Stimulated activated CD8-positive, alpha-beta memory T cell treated with anti-CD3 and anti-CD28 coated beads, Interleukin-12 subunit alpha, Interleukin-12 subunit beta, amount 100 ng/mL, for 1 hour (primary cell): ENCODE measurements around the gene SOWAHC.
A peak's percentile ranks its signal among the peaks of the same experiment; 100 is the strongest.
"Not testable (repeated sequence)": the region's sequence is repeated elsewhere in the genome, so short reads cannot be mapped to it uniquely, and the experiment has no call there.

ENCODE experiments used
- DNase-seq: peaks from one replicate; pipeline ENCODE4 v3.0.0-alpha.2; 2020; ENCODE audit warnings: low read depth

Gene SOWAHC

GRCh38 chr2:109613922-109614714 is at the start of gene SOWAHC, which contains the start of gene SEPTIN10:
Gene SOWAHC (plus strand): TSS chr2:109614364. CDS start chr2:109614490, 126 bp downstream.
Gene SEPTIN10 (minus strand): TSS chr2:109613966. CDS start chr2:109613827, 139 bp downstream.
- DNase-seq, result peak; percentile 55

- no peak for DNase-seq
These were observed 38.8 kb upstream of the SOWAHC start for GRCh38 chr2:109575373-109575772.

- not testable (repeated sequence) for DNase-seq
These were observed 36.5 kb upstream of the SOWAHC start for GRCh38 chr2:109577630-109578029.

GRCh38 chr2:109582928-109583895 is 31.0 kb upstream of the SOWAHC start:
- DNase-seq, result no peak

GRCh38 chr2:109586687-109587086 is 27.5 kb upstream of the SOWAHC start:
- no peak for DNase-seq

- DNase-seq, result no peak
These were observed 23.0 kb upstream of the SOWAHC start for GRCh38 chr2:109591206-109591605.

GRCh38 chr2:109592905-109593304 is 21.3 kb upstream of the SOWAHC start:
- no peak for DNase-seq

GRCh38 chr2:109594246-109594885 is 19.8 kb upstream of the SOWAHC start:
- no peak for DNase-seq

- no peak for DNase-seq
These were observed 18.5 kb upstream of the SOWAHC start for GRCh38 chr2:109595644-109596043.

GRCh38 chr2:109597283-109597682 is 16.9 kb upstream of the SOWAHC start:
- DNase-seq, result no peak

GRCh38 chr2:109601783-109602182 is 12.4 kb upstream of the SOWAHC start:
- DNase-seq, result no peak

GRCh38 chr2:109602617-109603188 is 11.5 kb upstream of the SOWAHC start:
- DNase-seq, result no peak

GRCh38 chr2:109604597-109604996 is 9.6 kb upstream of the SOWAHC start:
- DNase-seq, result no peak

- no peak for DNase-seq
These were observed 6.4 kb upstream of the SOWAHC start for GRCh38 chr2:109607766-109608165.

GRCh38 chr2:109609352-109610024 is 4.7 kb upstream of the SOWAHC start:
- no peak for DNase-seq

GRCh38 chr2:109611467-109612095 is 2.6 kb upstream of the SOWAHC start:
- no peak for DNase-seq

GRCh38 chr2:109613081-109613921 is 863 bp upstream of the SOWAHC start:
- no peak for DNase-seq

GRCh38 chr2:109614715-109615636 is 812 bp downstream of the SOWAHC start:
- no peak for DNase-seq

GRCh38 chr2:109615637-109616144 is 1.5 kb downstream of the SOWAHC start:
- DNase-seq, result no peak
